HG03159 (cell line): ENCODE measurements around the gene SLC6A3.

Source experiments
- ATAC-seq: cut with Tn5 transposase; IDR thresholded peaks from one replicate; pipeline ENCODE4 v1.9.1; 2021; ENCODE audit warnings: mild to moderate bottlenecking, moderate library complexity; ENCODE audit not compliant: unreplicated experiment

SLC6A3 gene

DNA sequence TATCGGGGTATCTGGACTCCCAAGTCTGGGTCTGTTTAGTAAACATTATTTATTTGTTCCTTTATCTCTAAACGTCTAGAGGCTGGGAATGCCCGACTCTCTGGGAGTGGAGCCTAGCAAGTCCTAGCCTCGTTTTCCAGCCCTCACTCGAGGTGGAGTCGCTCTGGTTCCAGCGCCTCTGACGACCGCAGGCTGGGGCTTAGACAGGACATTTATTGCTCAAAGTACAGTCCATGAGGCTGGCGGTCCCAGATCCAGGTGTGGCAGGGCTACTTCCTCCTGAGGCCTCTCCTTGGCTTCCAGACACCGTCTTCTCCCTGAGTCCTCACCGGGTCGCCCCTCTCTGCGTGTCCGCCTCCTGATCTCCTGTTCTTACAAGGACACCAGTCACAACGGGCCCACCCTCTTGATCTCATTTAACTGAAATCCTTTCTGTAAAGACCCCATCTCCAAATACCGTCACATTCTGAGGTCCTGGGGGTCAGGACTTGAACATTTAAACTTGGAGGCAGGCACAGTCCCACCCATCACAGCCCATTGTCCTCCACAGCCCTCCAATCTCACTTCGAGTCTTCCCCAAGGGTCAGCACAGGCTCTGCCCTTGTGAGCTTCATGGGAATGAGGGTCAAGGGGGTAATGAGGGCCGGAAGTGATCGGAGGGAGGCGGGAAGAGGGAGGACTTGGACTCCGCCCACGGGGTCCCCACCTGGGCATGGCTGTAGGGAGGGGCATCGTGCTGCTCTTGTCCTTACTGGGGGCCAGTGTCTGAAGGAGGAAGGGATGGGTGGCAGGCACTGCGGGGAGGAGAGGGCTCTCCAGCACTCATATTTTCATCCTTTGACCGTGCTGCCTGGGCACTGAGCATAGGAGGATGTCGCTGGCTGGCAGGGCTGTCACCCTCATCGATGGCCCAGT, 88.1 kb downstream of the SLC6A3 start:
- no peak for ATAC-seq

DNA sequence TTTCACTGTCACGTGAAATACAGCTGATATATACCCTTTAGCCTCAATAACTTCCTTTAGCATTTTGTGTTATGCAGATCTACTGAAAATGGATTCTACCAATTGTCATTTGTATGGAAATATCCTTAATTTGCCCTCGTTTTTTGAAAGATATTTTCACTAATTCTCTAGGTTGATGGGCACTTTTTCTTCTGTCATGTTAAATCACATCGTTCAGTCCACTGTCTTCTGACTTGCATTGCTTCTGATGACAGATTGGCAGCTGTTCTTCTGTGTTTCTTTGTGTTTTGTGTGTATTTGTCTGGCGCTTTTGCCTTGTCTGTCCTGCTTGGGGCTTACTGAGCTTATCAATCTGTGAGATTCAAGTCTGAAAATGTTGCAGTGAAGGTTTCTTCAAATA, 90.7 kb downstream of the SLC6A3 start:
- no peak for ATAC-seq

DNA sequence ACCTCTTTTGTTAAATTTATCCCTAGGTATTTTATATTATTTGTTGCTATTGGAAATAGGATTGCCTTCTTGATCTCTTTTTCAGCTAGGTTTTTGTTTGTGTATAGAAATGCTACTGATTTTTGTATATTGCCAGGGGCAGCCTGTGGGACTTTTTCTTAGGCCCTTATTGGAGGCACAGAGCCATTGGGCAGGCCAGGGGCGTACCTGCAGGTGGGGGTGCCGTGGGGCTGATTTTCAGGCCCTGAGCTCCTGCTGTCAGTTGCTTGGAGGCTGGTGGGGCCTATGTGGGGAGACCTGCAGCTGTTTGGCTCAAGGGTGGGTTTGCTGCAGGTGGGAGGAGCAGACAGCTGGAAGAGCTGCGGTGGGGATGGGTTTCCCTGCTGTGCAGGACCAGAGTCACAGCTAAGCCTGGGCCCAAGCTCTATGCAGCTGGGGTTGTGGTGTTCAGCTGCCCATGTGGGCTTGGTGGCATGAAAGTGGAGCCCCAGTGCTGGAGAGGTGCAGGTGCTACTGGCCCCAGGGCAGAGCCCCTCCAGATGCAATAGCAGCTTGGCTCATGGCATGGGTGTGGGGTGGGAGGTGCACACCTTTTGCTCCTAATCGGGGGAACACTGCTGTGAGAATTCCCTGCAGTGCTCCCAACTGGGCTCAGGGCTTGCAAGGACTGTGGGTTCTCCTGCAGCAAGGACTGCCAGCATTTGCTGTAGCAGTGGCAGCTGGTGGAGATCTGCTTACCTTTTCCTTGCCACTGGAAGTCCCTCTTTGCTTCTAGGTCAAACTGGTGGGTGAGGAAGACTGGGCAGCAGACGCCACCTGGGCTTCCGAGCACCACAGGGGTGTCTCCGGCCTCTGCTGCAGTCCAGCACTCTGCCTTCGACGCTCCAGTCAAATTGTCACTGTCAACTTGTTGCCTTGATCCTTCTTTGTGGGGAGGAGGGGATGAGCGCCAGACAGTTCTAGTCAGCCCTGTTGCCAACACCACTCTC, 92.7 kb downstream of the SLC6A3 start:
- ATAC-seq: no peak

DNA sequence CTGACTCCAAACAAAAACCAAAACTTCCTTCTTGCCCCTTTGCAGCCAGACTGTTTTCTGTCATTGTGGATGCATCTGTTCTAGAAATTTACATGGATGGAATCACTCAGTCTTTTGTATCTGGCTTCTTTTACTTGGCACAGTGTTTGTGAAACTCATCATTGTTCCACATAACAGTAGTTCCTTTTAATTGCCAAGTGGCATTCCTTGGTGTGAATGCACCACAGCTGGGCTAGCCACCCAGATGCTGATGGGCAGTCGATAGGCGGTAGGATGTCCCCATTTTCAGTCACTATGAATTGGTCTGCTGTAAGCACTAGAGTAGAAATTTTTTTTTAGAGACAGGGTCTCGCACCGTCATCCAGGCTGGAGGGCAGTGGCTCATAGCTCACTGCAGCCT, 94.1 kb downstream of the SLC6A3 start:
- no peak for ATAC-seq

DNA sequence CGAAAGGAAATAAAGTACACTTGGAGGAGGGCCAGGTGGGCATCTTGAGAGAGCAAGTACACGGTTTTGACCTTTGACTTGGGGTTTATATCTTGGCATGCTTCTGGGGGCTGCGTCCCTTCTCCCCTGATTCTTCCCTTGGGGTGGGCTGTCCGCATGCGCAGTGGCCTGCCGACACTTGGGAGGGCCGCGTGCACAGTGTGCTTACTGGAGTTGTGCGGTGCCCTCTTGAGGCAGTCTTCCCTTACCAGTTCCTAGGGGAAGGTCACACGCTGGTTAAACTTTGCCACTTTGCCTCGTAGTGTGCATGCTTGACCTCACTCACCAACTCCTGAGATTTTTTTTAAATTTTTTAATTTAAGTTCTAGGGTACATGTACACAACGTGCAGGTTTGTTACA, 96.0 kb downstream of the SLC6A3 start:
- ATAC-seq: no peak

DNA sequence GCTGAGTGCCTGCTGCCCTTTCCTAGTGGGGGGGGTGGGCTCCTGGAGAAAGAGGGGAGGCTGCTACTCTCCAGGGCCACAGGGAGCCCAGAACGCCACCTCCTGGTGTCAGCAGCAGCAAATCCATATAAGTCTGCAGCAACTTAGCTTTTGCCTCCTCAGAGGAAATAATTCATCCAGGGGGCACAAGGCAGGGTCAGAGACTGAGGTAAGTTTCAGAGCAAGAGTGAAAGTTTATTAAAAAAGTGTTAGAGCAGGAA, 96.3 kb downstream of the SLC6A3 start:
- no peak for ATAC-seq

DNA sequence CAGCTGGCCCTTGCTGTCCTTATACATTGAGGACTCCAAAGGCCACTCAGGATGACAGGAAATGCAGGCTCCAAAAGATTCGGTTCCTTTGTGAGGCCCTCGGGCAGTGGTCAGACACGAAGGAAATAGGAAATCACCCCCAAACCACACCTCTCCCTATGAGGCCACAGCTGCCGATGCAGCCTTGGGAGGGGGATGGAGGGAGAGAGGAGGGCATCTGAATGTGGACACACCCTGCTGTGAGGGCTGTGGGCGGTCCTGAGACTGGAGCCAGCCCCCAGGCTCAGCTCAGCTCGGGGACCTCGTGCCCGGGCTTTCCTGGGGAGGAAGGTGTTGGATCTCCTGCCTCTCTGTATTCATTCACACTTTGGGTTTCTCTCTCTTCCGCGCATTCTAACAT, 97.7 kb downstream of the SLC6A3 start:
- ATAC-seq: no peak

DNA sequence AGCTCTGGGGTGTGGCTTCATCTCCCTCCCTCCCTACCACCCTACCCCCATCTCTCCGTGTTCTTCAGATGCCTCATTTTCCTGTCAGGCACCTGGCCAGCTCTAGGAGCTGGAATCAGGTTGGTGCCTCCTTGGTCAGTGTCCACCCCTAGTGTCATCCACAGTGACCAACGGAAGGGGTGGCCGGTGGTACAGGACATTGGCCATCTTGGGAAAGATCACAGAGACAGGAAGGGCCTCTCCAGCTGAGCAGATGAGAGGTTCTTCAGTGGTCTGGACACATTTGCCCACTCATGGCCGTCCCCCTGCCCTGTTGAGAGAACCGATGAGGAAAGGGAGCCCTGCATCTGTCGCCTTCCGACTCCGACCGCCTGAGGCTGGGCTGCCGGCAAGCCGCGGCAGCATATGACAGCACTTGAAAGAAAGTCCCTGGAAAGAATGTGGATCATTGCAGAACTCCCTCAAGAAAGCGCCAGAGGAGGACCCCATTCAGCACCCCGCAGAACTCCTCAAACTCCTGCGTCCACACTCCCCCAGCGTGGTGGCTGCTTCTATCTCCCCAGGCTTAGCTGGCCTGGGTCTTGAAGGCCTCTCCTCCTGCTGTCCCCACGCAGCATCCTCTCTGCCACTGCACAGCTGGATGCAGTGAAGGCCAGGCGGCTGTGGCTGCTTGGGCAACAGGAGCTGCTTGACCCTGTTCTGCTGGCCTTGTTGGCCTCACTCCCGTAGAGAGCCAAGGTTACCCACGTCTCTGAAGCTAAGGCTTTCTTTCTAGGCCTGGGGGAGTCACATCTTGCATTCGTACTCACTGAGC, 98.4 kb downstream of the SLC6A3 start:
- no peak for ATAC-seq

DNA sequence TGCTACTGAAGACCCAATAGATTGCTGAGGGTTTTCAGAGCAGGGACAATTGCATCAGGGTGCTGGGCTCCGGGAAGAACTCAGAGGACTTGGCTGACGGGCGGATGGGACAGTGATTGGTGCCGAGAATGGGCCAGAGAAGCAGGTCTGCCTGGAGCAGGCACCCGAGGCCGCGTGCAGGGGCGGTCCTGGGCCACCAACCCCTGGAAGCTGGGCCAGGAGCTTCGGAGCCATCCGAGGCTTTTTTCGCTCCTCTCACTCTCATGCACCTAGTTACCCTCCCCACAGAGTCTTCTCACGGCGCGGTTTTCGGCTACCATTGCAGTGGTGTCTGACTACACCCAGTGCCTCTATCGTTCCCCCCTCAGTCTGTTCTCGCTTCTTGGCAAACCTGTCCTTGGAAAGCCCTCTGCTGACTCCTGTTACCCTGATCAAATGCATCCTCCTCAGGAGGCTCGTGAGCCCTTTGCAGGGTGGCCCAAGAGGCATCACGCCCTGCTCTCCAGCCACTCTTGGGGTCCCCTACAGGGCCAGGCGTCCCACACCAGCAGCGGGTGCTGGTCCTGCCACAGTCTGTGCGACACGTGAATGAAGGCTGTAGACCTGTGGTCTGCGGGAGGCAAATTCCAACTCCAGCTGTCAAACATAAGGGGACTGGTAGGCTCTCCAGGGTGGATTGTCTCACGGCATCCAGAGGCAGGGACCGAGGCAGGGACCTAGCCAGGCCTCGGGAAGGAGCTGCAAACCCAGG, 99.2 kb downstream of the SLC6A3 start:
- no peak for ATAC-seq

DNA sequence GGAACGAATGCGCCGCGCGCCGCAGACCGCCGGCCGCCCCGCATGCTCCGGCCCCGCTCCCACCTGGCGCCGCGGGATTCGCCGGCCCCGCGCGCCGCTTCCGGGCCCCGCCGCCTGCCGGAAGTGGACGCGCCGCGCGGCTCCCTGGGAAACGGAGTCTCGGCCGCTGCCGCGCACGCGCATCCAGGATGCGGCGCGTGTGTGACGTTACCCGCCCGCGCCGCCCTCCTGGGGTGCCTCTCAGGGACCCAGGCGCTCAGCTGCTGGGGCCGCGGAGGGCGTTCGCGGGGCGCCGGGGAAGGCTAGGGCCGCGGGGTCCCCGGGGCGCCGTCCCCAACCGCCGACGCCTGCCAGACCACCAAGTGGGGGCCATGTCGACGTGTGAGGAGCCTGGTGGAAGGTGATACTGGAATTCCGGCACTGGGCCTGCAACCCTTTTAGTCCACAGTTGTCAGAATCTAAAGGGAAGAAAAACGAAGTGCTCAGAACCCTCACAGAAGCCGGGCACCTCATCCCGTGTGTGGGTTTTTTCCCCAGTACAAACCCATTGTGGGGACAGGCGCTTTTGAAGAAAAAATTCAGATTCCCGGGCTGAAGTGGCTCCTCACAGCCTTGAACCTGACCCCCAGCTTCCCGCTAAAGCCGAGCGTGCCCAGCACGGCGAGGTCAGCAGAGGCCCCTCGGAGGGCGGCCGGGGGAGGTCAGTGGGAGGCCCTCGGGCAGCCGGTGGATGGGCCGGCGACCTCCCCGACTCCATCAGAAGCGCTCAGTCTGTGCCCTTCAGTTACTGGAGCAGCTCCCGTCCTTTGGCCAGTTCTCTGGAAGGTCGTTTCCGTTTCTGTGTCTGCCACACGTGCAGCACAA, 100.0 kb downstream of the SLC6A3 start, which contains the start of gene CLPTM1L:
CLPTM1L (minus strand) TSS at position 125 of the 864 bp plus-strand sequence. CDS start 258 bp downstream, outside the sequence.
- peak; percentile 76 for ATAC-seq

DNA sequence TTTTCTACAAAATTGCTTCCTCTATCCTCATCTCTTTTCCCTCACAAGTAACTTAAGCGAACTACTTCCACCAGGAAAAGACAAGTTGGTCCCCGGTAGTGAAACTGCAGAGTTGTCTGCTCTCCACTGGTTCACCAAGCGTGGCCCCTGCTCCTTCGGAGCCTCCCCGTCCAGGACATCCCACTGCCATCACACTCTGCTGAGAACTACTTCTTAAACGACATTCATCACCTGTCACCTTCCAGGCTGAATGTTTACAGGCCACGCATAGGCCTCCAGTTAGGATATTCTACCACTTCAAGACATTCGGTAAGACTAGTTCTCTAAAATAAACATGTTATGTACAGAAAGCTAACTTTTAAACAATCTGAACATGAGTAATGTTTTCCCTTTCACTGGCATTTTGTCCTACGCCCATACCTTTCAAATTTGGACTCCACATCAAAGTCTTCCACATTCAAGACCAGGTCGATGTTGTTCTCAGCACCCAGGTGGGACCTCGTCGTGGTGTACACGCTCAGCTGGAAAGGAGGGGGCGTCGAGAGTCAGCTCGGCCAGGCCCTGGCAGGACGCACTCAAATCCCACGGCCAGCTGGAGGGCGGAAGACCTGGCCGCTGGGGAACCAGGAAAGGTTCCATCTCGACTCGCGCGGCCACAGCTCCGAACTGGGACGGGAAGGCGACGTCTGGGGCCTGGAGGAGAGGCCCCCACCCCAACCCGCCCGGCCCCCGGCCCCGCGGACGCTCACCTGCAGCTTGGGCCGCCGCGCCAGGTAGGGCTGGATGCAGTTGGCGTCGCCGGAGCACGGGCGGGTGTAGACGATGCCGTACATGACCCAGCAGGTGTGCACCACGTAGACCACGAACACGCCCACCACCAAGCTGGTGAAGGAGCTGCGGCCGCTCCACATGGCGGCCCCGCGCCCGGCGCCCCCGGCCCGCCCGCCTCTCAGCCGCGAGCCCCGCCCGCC, 101.0 kb downstream of the SLC6A3 start:
- peak; percentile 15 for ATAC-seq

DNA sequence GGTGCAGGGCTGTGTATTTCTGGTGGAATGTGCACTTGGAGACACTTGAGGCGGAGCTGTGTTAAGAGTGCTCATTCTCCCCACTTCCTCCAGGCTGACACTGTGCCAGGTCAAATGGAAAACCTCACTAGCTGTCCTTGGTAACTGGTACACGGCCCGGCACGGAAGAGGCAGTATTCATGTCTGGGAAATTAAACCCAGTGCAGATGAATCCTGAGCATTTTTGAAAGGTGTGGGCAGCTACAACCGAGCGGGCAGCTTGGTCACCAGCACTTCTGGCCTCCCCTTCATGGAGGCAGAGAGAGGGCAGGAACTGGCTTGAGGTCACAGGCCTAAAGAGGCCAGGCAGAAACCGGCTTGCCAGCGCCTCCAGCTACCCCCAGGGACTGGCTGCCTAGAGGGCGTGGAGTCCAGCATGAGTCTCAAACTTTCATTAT, 101.9 kb downstream of the SLC6A3 start:
- ATAC-seq: no peak
